Prostate gland (tissue), 2 donors: ENCODE measurements around the gene PSMB11. TPM values are rescaled to one million over a fixed set of nuclear protein-coding genes. Genes with fewer than 3 reads are reported as not detected.

Experiments
- DNase-seq: peaks from one replicate; pipeline ENCODE4 v3.0.0-alpha.2; 2019; ENCODE audit warnings: low spot score
- H3K27ac ChIP-seq, 2 donors: fragments of 200-600 bp; sonication (generic); 2 replicates each; pipeline ENCODE4 v1.5.1; 2017 to 2019
- H3K27me3 ChIP-seq: fragments of 200-600 bp; sonication (generic); replicated peaks from 2 replicates; pipeline ENCODE4 v1.5.1; 2019; ENCODE audit not compliant: insufficient read depth
- H3K36me3 ChIP-seq, 2 donors: fragments of 200-600 bp; sonication (generic); 1 replicate in 1 of 2; 2 replicates in 1 of 2; pipeline versions ENCODE4 v1.5.1 to v1.8.1; 2017 to 2019
- H3K4me1 ChIP-seq: fragments of 200-600 bp; sonication (generic); replicated peaks from 2 replicates; pipeline ENCODE4 v1.5.1; 2019
- H3K4me3 ChIP-seq, 2 donors: fragments of 200-600 bp; sonication (generic); 2 replicates each; pipeline ENCODE4 v1.5.1; 2017 to 2019
- H3K9me3 ChIP-seq: fragments of 200-600 bp; sonication (generic); 2 replicates; pipeline ENCODE4 v1.5.1; 2017
- POLR2A ChIP-seq: fragments of 450-650 bp; IDR thresholded peaks from one replicate; pipeline ENCODE4 v1.6.1; 2016; ENCODE audit warnings: antibody characterized with exemption, mild to moderate bottlenecking
- POLR2AphosphoS5 ChIP-seq: sonication (generic); formaldehyde crosslinking; IDR thresholded peaks from one replicate; pipeline ENCODE4 v1.6.1; 2017; ENCODE audit warnings: antibody characterized with exemption
- WGBS: methylation state at CpG from one replicate; pipeline ENCODE4 v1.1.5; 2018; 5-methylcytosine and 5-hydroxymethylcytosine counted together
- intact Hi-C: fragments of 100-400 bp; cut with DNase I; formaldehyde crosslinking; loops from one replicate; pipeline ENCODE4 v1.14.2; 2022
- total RNA-seq, 2 donors: library from RNA; depleted of rRNA; stranded (reverse); fragments of >200 nt; gene quantifications; one replicate each; pipeline ENCODE4 v1.1.0, GENCODE V29; 2016
- TF ChIP-seq, protein P1 (sequence below), 4 experiments: fragments of 200-600 bp in 2 of 4; fragments of 450-650 bp in 2 of 4; sonication (generic) in 2 of 4; IDR thresholded peaks; 1 replicate in 3 of 4; 2 replicates in 1 of 4; pipeline ENCODE4 v1.5.1; 2016 to 2019; ENCODE audit warnings: antibody characterized with exemption in 4 of 4, mild to moderate bottlenecking in 2 of 4, moderate library complexity in 2 of 4

PSMB11 gene
- total RNA-seq, 2 donors from 2014 or later, result not detected

DNA sequence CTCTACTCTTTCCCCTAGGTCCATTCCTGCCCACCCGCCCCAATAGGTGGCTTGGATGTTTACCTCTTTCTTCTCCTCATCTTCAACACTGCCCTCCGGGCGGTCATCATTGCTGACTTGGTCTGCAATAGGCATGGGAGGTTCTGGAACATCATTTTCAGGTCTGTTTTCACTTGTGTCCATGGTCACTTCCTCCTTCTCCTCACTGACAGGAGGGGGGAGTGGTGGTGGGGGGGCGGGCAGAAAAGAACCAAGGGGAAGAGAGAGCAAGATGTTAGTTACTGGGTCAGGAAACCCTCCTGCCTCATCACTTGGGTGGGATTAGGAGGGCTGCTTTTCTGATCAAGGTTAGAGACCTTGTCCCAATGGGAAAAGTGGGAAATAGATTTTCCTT, 27.4 kb downstream of the PSMB11 start:
- no peaks in the 10 kb centered on the region for H3K9me3 ChIP-seq
- WGBS, result 85% methylated on average over 4 of the region's 4 CpGs
- TF ChIP-seq, protein P1, sequence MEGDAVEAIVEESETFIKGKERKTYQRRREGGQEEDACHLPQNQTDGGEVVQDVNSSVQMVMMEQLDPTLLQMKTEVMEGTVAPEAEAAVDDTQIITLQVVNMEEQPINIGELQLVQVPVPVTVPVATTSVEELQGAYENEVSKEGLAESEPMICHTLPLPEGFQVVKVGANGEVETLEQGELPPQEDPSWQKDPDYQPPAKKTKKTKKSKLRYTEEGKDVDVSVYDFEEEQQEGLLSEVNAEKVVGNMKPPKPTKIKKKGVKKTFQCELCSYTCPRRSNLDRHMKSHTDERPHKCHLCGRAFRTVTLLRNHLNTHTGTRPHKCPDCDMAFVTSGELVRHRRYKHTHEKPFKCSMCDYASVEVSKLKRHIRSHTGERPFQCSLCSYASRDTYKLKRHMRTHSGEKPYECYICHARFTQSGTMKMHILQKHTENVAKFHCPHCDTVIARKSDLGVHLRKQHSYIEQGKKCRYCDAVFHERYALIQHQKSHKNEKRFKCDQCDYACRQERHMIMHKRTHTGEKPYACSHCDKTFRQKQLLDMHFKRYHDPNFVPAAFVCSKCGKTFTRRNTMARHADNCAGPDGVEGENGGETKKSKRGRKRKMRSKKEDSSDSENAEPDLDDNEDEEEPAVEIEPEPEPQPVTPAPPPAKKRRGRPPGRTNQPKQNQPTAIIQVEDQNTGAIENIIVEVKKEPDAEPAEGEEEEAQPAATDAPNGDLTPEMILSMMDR (IDR thresholded peaks at IDR 0.05), result no peak
- DNase-seq, result no peak
- no peak overlapping the region for H3K4me3 ChIP-seq
- H3K4me1 ChIP-seq, result peaks cover 25% of the 10 kb centered on the region
- intact Hi-C loops, result no loop called here
- peaks cover 6 to 10% of the 10 kb centered on the region in 2 donors for H3K36me3 ChIP-seq
- peak overlapping the region in 1 of 2 donors; percentile 26 for H3K27ac ChIP-seq
- no peaks in the 10 kb centered on the region for H3K27me3 ChIP-seq

DNA sequence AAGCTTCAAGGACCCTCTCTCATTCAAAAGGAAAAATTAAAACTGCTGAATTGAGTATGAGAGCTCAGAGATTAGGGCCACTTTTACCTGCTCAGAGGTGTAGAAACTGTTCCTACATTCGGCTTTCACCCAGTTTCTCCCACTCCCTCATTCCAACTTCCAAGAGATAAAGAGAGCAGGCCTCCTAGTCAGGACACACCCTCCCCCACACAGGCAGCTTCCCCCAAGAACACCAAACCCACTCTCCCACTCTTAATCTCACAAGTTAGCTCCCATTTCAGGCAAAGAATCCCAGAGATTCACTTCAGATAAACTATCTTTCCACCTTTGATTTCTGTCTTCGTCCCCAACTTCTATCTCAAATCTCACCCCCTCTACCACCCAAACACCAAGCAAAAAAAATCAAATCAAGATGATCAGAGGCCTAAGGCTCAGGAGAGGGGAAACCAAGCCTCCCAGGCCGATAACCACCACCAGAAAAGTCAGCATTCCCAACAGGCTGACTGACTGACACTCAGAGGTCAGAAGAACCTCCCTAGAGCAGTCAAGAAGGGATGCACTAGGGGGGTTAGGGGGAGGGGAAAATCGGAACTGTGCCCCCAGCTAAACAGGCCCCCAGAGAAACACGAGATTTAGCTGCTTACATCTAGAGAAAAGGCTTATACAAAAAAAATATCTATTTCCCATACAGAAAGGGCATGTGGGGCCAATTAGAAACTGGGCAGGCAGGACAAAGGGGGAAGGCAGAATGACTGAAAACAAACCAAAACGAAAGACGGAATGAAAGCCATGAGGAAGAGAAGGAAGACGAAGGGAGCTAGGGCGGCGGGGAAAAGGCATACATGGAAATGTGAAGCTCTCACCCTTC, 28.5 kb downstream of the PSMB11 start:
- no peak for TF ChIP-seq POLR2AphosphoS5
- TF ChIP-seq, protein P1 (IDR thresholded peaks at IDR 0.05), result no peak
- TF ChIP-seq POLR2A, result no peak
- WGBS, result 9% methylated on average over 10 of the region's 10 CpGs
- Histone ChIP-seq H3K27ac (peak overlapping the region; percentile 80 to 81), H3K4me1 (peaks cover 25% of the 10 kb centered on the region), H3K4me3 (peak overlapping the region; percentile 44 to 55), H3K27me3 (no peaks in the 10 kb centered on the region), H3K9me3 (no peaks in the 10 kb centered on the region), H3K36me3 (peaks cover 6 to 8% of the 10 kb centered on the region in 2 donors)
- intact Hi-C loops, result no loop called here
- DNase-seq, result no peak

DNA sequence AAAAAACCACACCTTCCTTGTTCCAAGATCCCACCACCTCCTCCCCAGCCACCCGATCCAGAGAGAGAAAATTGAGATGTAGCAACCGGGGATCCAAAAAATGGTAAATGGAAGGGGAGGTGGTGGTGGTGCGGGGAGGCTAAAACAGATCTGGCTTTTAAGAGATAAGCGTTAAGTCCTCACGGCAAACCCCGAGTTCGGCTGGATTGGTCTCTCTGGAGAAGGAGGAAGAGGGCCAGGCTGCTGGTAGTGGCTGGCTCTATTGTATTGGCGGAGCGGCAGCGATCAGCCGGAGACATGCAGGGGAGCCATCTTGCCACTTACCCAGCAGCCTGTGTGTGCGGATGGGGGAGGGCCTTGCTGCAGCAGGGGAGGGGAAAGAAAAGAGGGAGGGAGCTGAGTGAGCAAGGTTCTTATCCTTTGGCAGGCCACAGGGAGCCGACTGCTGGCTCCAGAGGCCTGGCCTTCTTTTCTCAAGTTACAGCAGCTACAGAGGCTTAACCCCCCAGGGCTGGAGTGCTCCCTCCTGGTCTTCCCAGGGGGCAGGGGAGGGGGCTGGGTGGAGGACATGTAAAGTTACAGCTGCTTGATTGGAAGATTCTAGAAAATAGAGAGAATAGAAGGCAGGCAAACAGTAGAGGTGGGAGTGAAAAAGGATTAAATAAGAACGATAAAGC, 29.4 kb downstream of the PSMB11 start:
- peaks cover 6 to 13% of the 10 kb centered on the region in 2 donors for H3K36me3 ChIP-seq
- TF ChIP-seq, protein P1 (IDR thresholded peaks at IDR 0.05), result peak in 1 of 4 experiments; percentile 18
- peak; percentile 86 for TF ChIP-seq POLR2AphosphoS5
- peak; percentile 51 for TF ChIP-seq POLR2A

DNA sequence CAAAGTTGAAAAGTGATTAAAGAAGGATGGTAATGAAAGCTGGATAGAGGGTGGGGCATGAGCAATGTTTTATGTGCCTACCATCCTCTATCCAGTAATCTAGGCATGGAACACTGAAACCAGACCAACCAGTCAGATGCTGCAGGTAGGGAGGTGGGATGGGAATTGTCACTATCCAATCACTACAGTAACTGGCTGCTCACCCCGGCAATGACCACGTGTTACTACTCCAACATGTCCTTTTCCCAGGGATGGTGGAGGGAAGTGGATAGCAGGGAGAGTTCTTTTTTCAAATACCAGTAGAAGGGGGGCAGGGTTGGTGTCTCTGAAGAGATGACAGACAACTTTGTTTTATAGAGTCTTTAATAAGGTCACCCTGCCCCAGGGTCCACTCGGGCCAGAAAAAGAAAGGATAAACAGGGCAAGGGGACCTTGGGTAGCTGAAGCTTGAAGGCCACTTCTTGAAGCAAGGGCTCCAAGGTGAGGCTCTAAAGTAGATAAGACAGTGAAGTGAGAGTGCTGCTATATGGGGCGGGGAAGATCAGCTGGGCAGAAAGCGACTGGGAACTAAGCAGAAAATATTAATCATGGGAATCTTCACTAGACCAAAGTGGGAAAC, 30.0 kb downstream of the PSMB11 start:
- Histone ChIP-seq H3K4me3 (peak overlapping the region; percentile 44 to 55), H3K27me3 (no peaks in the 10 kb centered on the region), H3K9me3 (no peaks in the 10 kb centered on the region), H3K36me3 (peaks cover 6 to 13% of the 10 kb centered on the region in 2 donors), H3K27ac (peak overlapping the region; percentile 80 to 81), H3K4me1 (peaks cover 25% of the 10 kb centered on the region)
- DNase-seq, result peak; percentile 59
- intact Hi-C loops, result no loop called here
- WGBS, result 37% methylated on average over 5 of the region's 5 CpGs
- no peak for TF ChIP-seq POLR2A
- TF ChIP-seq POLR2AphosphoS5, result peak; percentile 39
- TF ChIP-seq, protein P1 (IDR thresholded peaks at IDR 0.05), result no peak

More for the DNA sequence above, 29.4 kb downstream of the PSMB11 start:
- H3K27ac ChIP-seq, result peak overlapping the region; percentile 80 to 81
- H3K9me3 ChIP-seq, result no peaks in the 10 kb centered on the region
- intact Hi-C loops, result no loop called here
- no peaks in the 10 kb centered on the region for H3K27me3 ChIP-seq
- 1% methylated on average over 14 of the region's 14 CpGs for WGBS
- H3K4me1 ChIP-seq, result peaks cover 25% of the 10 kb centered on the region
- peak; percentile 82 for DNase-seq
- peak overlapping the region; percentile 44 to 55 for H3K4me3 ChIP-seq
